CD8-positive, alpha-beta memory T cell (primary cell): ENCODE data around the gene SFTPB. TPM values are rescaled to one million over a fixed set of nuclear protein-coding genes. Genes with fewer than 3 reads are reported as not detected.
A peak's percentile ranks its signal among the peaks of the same experiment; 100 is the strongest.
"Not testable (repeated sequence)": the region's sequence is repeated elsewhere in the genome, so short reads cannot be mapped to it uniquely, and the experiment has no call there.

Source experiments
- CTCF ChIA-PET: fragments of 350-600 bp; sonication (Branson Sonifier 250); formaldehyde crosslinking; loops from one replicate; lab custom pipeline; 2021; ENCODE audit warnings: antibody characterized with exemption; lab: Charles Lee
- POLR2A ChIA-PET: fragments of 350-600 bp; sonication (Branson Sonifier 250); formaldehyde crosslinking; loops from one replicate; lab custom pipeline; 2021; ENCODE audit warnings: antibody characterized with exemption; lab: Charles Lee
- DNase-seq, 5 donors: peaks; one replicate each; pipeline versions ENCODE4 v3.0.0 to v3.0.0-alpha.2; 2020 to 2022; ENCODE audit warnings: mixed read lengths in 1 of 5
- H3K27ac ChIP-seq: one replicate; pipeline ENCODE4 v1.7.0; 2013; ENCODE audit warnings: low read depth, mild to moderate bottlenecking, low read length, moderate library complexity
- H3K27me3 ChIP-seq: 2 replicates; pipeline ENCODE4 v1.7.0; 2013; ENCODE audit warnings: low read length, mild to moderate bottlenecking; ENCODE audit not compliant: insufficient read depth, poor library complexity, severe bottlenecking
- H3K36me3 ChIP-seq: 2 replicates; pipeline ENCODE4 v1.7.0; 2013; ENCODE audit warnings: mild to moderate bottlenecking, low read length, moderate library complexity; ENCODE audit not compliant: insufficient read depth
- H3K4me1 ChIP-seq: 2 replicates; pipeline ENCODE4 v1.7.0; 2013; ENCODE audit warnings: mild to moderate bottlenecking, low read length, moderate library complexity; ENCODE audit not compliant: insufficient read depth
- H3K4me3 ChIP-seq: 2 replicates; pipeline ENCODE4 v1.7.0; 2013; ENCODE audit warnings: mild to moderate bottlenecking, low read length
- H3K9me3 ChIP-seq: 2 replicates; pipeline ENCODE4 v1.7.0; 2013; ENCODE audit warnings: mild to moderate bottlenecking, low read length
- H3K27ac Mint-ChIP-seq, 8 donors: one replicate each; pipeline ENCODE4 v1.8.0; 2020 to 2021; ENCODE audit warnings: mixed read lengths in 8 of 8, mild to moderate bottlenecking in 6 of 8, inconsistent platforms in 3 of 8, moderate library complexity in 3 of 8
- H3K27me3 Mint-ChIP-seq, 2 donors: one replicate each; pipeline ENCODE4 v1.8.0; 2020 to 2021; ENCODE audit warnings: mixed read lengths in 2 of 2, mild to moderate bottlenecking in 1 of 2, moderate library complexity in 1 of 2
- H3K36me3 Mint-ChIP-seq, 3 donors: one replicate each; pipeline ENCODE4 v1.8.0; 2020 to 2021; ENCODE audit warnings: mixed read lengths in 3 of 3, inconsistent platforms in 1 of 3, mild to moderate bottlenecking in 1 of 3
- H3K4me1 Mint-ChIP-seq, 3 donors: one replicate each; pipeline ENCODE4 v1.8.0; 2020 to 2021; ENCODE audit warnings: mixed read lengths in 3 of 3, inconsistent platforms in 1 of 3, mild to moderate bottlenecking in 1 of 3
- H3K4me3 Mint-ChIP-seq, 7 donors: one replicate each; pipeline ENCODE4 v1.8.0; 2020 to 2021; ENCODE audit warnings: mixed read lengths in 7 of 7, mild to moderate bottlenecking in 6 of 7, moderate library complexity in 4 of 7, inconsistent platforms in 2 of 7
- H3K9me3 Mint-ChIP-seq, 5 donors: one replicate each; pipeline ENCODE4 v1.8.0; 2020 to 2022; ENCODE audit warnings: mixed read lengths in 5 of 5, mild to moderate bottlenecking in 3 of 5, moderate library complexity in 2 of 5, inconsistent platforms in 1 of 5
- polyA plus RNA-seq: library from polyadenylated mRNA; unstranded; fragments of 300-500 nt; fragmentation: Illumina TruSeq; gene quantifications from one replicate; pipeline ENCODE4 v1.2.3, GENCODE V29; 2021
- total RNA-seq, 2 experiments: library from RNA; stranded (reverse); gene quantifications; one replicate each; pipeline ENCODE4 v1.2.3, GENCODE V29; 2021

SFTPB gene
- total and polyA plus RNA-seq, 3 experiments from 2014 or later, result not detected

DNA sequence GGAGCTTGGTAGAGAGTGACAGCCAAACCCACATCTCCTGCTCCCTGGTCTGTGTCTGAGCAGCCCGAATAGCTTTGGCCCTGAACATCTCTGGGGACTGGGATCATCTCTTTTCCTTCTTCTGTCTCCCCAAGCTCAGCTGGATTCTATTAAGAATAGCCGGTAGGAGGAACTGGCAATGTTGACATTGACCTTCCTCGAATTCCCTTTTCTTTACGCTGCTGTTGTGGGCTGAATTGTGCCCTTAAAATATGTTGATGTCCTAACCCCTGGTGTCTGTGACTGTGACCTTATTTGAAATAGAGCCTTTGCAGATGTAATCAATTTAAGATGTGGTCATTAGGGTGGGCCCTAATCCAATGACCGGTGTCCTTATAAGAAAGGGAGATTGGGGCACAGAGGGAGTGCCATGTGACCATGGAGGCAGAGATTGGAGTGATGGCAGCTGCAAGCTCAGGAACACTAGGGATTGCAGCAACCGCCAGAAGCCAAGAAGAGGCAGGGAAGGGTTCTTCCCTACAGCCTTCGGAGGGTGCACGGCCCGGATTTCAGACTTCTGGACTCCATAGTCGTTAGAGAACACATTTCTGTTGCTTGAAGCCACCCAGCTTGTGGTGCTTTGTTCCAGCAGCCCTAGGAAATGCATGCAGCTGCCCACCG lies 5.8 kb upstream of the SFTPB start:
- H3K4me1 ChIP-seq, result peaks cover 1% of the 10 kb centered on the region
- Mint-ChIP-seq H3K4me1 (peaks cover under 1 to 4% (median under 1%) of the 10 kb centered on the region in 3 donors), H3K4me3 (no peak overlapping the region), H3K9me3 (no peaks in the 10 kb centered on the region), H3K27me3 (peaks cover 0 to 1% of the 10 kb centered on the region in 2 donors), H3K36me3 (no peaks in the 10 kb centered on the region), H3K27ac (no peak overlapping the region)
- H3K36me3 ChIP-seq, result no peaks in the 10 kb centered on the region
- DNase-seq, result no peak
- H3K9me3 ChIP-seq, result no peaks in the 10 kb centered on the region
- CTCF ChIA-PET, result interaction anchor here (1.0 kb wide), 1 partner anchor 10 kb away, joined by 3 read pairs; no protein-coding TSS in a partner anchor
- no peak overlapping the region for H3K4me3 ChIP-seq
- H3K27ac ChIP-seq, result no peak overlapping the region
- H3K27me3 ChIP-seq, result no peaks in the 10 kb centered on the region
- POLR2A ChIA-PET, result no interaction called here

DNA sequence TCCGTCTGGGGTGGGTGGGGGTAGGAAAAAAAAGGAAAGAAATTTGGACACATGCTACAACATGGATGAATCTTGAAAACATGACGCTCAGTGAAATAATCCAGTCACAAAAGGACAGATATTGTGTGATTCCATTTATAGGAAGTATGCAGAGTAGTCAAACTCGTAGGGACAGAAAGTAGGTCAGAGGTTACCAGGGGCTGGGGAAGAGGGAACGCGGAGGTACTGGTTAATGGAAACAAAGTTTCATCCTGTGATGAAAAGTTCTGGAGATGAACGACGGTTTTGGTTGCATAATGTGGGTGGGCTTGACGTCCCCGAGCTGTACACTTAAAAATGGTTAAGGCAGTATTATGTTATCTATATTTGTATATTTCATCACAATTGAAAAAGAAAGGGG lies 4.5 kb upstream of the SFTPB start:
- POLR2A ChIA-PET, result no interaction called here
- Mint-ChIP-seq H3K36me3 (no peaks in the 10 kb centered on the region), H3K9me3 (no peaks in the 10 kb centered on the region), H3K27ac (peak overlapping the region in 1 of 8 donors; percentile 4), H3K4me3 (no peak overlapping the region), H3K4me1 (no peaks in the 10 kb centered on the region), H3K27me3 (no peaks in the 10 kb centered on the region)
- Histone ChIP-seq H3K9me3 (no peaks in the 10 kb centered on the region), H3K4me1 (no peaks in the 10 kb centered on the region), H3K4me3 (no peak overlapping the region), H3K27ac (no peak overlapping the region), H3K36me3 (no peaks in the 10 kb centered on the region), H3K27me3 (no peaks in the 10 kb centered on the region)
- DNase-seq, result no peak
- CTCF ChIA-PET, result no interaction called here

DNA sequence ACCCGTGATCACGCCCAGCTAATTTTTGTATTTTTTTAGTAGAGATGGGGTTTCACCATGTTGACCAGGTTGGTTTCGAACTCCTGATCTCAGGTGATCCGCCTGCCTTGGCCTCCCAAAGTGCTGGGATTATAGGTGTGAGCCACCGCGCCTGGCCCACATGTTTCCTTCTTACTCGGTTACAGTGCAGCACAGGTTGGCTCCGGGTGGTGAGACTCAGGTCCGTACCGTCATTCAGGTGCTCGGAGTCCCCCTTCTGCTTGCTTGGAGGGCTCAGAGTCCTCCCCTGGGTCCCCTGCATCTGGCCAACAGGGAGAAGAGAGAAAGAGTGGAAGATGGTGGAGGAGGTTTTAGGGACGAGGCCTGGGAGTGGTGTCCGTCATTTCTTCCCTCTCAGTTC lies 2.4 kb upstream of the SFTPB start:
- CTCF ChIA-PET, result interaction anchor here (1.5 kb wide), 1 partner anchor 37 kb away, joined by 3 read pairs; no protein-coding TSS in a partner anchor
- H3K27me3 ChIP-seq, H3K9me3 ChIP-seq, H3K9me3 Mint-ChIP-seq, H3K27ac ChIP-seq, H3K4me1 ChIP-seq, H3K36me3 Mint-ChIP-seq, H3K27ac Mint-ChIP-seq, H3K4me3 ChIP-seq, H3K4me1 Mint-ChIP-seq, H3K36me3 ChIP-seq, POLR2A ChIA-PET, H3K27me3 Mint-ChIP-seq, DNase-seq, H3K4me3 Mint-ChIP-seq: not testable (repeated sequence)

DNA sequence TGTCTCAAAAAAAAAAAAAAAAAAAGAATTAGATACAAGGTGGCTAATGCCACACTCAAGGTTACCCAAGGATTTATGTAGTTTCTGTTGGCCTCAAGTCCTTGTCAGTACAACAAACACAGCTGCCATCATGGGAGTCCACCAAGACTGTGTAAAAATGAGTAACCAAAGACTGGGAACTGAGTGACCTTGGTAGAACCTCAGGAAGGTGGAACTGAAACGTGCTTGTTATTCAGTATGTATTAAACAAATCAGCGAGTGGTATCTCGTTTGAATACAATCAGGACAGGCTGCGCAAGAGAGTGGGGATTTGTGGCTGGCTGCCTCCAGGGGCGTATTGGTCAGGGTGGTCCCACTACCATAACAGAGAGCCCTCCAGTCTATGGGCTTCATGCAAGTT lies 1.6 kb upstream of the SFTPB start:
- Histone ChIP-seq H3K9me3 (no peaks in the 10 kb centered on the region), H3K36me3 (no peaks in the 10 kb centered on the region), H3K27me3 (no peaks in the 10 kb centered on the region), H3K4me1 (no peaks in the 10 kb centered on the region), H3K27ac (no peak overlapping the region), H3K4me3 (no peak overlapping the region)
- no peaks in the 10 kb centered on the region for H3K9me3 Mint-ChIP-seq
- H3K4me3 Mint-ChIP-seq, result no peak overlapping the region
- no peak overlapping the region for H3K27ac Mint-ChIP-seq
- ChIA-PET POLR2A (no interaction called here), CTCF (interaction anchor here (1.5 kb wide), 1 partner anchor 38 kb away, joined by 3 read pairs; no protein-coding TSS in a partner anchor)
- no peaks in the 10 kb centered on the region for H3K4me1 Mint-ChIP-seq
- DNase-seq, result no peak
- H3K27me3 Mint-ChIP-seq, result peaks cover 0 to 3% of the 10 kb centered on the region in 2 donors
- no peaks in the 10 kb centered on the region for H3K36me3 Mint-ChIP-seq

DNA sequence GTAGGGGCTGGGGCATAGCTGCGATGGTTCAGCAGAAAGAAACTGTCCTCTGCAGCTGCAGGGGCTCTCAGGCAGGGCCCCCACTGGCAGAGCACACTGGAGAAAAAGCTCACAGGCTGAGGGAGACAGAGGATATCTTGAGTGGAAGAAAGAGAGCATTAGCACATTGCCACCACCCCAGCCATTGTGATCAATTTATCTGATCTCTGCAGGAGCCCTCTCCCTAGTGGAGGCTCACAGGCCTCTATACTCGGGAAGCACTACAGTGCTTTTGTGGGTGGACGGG lies 801 bp upstream of the SFTPB start:
- H3K4me3 Mint-ChIP-seq, result no peak overlapping the region
- POLR2A ChIA-PET, result no interaction called here

DNA sequence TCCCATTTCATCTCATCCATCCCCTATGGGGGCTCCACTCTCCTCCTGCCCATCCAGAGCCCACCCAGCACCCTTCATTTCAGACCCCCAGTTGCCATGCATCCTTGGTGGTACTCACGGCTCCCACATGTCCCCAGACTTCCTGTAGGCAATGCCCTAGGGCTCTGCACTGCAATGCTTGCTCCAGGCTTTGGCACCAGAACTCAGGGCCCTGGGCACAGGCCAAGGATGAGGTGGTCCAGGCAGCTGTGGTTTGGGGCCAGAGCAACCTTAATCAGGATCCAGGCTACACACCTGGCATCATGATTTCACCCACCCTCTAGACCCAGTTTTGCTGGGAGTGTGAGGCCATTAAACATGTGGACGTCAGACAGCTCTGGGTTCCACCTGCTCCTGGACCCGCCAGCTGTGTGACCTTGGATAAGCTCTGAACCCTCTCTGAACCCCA lies 414 bp downstream of the SFTPB start:
- H3K27ac Mint-ChIP-seq, result peak overlapping the region in 1 of 8 donors; percentile 22
- Histone ChIP-seq H3K27me3 (no peaks in the 10 kb centered on the region), H3K9me3 (no peaks in the 10 kb centered on the region), H3K4me3 (no peak overlapping the region), H3K4me1 (no peaks in the 10 kb centered on the region), H3K27ac (no peak overlapping the region), H3K36me3 (no peaks in the 10 kb centered on the region)
- DNase-seq, result no peak
- no peaks in the 10 kb centered on the region for H3K36me3 Mint-ChIP-seq
- POLR2A ChIA-PET, result no interaction called here
- CTCF ChIA-PET, result interaction anchor here (1.0 kb wide), 1 partner anchor 8 kb away, joined by 3 read pairs; no protein-coding TSS in a partner anchor
- H3K9me3 Mint-ChIP-seq, result no peaks in the 10 kb centered on the region
- no peaks in the 10 kb centered on the region for H3K4me1 Mint-ChIP-seq
- no peak overlapping the region for H3K4me3 Mint-ChIP-seq
- H3K27me3 Mint-ChIP-seq, result peaks cover 0 to 3% of the 10 kb centered on the region in 2 donors

More for the DNA sequence above, 801 bp upstream of the SFTPB start:
- Histone ChIP-seq H3K27ac (no peak overlapping the region), H3K36me3 (no peaks in the 10 kb centered on the region), H3K9me3 (no peaks in the 10 kb centered on the region), H3K4me3 (no peak overlapping the region), H3K27me3 (no peaks in the 10 kb centered on the region), H3K4me1 (no peaks in the 10 kb centered on the region)
- Mint-ChIP-seq H3K27me3 (peaks cover 0 to 3% of the 10 kb centered on the region in 2 donors), H3K9me3 (no peaks in the 10 kb centered on the region), H3K36me3 (no peaks in the 10 kb centered on the region), H3K4me1 (no peaks in the 10 kb centered on the region), H3K27ac (no peak overlapping the region)
- CTCF ChIA-PET, result interaction anchor here (1.1 kb wide), 1 partner anchor 10 kb away, joined by 3 read pairs; no protein-coding TSS in a partner anchor
- DNase-seq, result no peak

DNA sequence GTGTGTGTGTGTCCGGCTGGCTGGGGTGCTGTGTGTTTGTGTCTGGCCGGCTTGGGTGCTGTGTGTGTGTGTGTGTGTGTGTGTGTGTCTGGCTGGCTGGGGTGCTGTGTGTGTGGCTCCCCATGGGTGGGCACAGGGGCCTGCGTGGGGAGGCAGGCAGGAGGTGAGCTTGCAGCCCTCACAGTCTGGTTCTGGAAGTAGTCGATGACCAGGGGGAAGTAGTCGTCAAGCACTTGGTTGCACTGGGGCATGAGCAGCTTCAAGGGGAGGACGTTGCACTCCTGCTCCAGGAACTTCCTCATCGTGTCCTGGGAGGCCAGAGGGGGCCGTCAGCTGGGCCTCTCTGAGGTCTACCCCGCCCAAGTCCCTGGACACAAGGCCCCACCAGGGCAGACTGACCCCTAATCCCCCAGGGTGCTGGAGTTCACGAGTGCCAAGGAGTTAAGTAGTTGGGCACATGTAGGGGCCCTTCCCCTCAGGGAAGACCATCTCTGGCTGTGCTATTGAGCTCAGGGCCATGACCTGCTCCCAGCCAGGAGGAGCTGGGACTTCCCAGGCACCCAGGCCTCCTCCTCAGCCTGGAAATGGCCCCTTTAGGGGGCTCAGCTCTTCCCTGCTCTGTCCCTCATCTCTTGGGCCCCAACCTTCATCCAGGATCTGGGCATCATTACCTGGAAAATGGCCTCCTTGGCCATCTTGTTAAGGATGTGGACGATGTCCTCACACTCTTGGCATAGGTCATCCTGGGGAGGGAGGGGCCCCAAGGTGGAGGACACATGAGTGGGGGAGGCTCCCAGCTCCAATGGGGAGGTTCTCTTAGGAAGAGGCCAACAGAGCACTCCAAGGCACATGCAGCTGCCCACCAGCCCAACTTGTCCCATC lies 1.3 kb downstream of the SFTPB start:
- H3K9me3 Mint-ChIP-seq, result no peaks in the 10 kb centered on the region
- Histone ChIP-seq H3K27ac (no peak overlapping the region), H3K4me3 (no peak overlapping the region), H3K27me3 (no peaks in the 10 kb centered on the region), H3K4me1 (no peaks in the 10 kb centered on the region), H3K9me3 (no peaks in the 10 kb centered on the region), H3K36me3 (no peaks in the 10 kb centered on the region)
- POLR2A ChIA-PET, result interaction anchor here (0.5 kb wide), 1 partner anchor 14 kb away, joined by 5 read pairs; no protein-coding TSS in a partner anchor
- DNase-seq, result no peak
- no peak overlapping the region for H3K4me3 Mint-ChIP-seq
- no peaks in the 10 kb centered on the region for H3K4me1 Mint-ChIP-seq
- CTCF ChIA-PET, result interaction anchor here (1.0 kb wide), 1 partner anchor 9 kb away, joined by 3 read pairs; no protein-coding TSS in a partner anchor
- H3K27me3 Mint-ChIP-seq, result peaks cover 0 to 3% of the 10 kb centered on the region in 2 donors
- H3K36me3 Mint-ChIP-seq, result no peaks in the 10 kb centered on the region
- peak overlapping the region in 2 of 8 donors; percentile 23 to 26 for H3K27ac Mint-ChIP-seq

DNA sequence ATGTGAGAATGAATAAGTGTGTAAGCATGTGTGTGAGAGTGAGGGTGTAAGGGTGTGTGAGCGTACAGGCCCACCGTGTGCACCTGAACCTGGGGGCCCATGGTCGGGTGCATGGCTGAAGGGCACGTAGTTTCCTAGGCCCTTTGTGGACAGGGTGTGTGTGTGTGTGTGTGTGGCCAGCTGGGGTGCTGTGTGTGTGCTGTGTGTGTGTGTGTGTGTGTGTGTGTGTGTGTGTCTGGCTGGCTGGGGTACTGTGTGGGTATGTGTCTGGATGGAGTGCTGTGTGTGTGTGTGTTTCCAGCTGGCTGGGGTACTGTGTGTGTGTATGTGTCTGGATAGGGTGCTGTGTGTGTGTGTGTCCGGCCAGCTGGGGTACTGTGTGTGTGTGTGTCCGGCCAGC lies 2.0 kb downstream of the SFTPB start:
- Mint-ChIP-seq H3K9me3 (no peaks in the 10 kb centered on the region), H3K27me3 (peaks cover 0 to 3% of the 10 kb centered on the region in 2 donors), H3K27ac (peak overlapping the region in 2 of 8 donors; percentile 2 to 11), H3K36me3 (no peaks in the 10 kb centered on the region), H3K4me3 (no peak overlapping the region), H3K4me1 (no peaks in the 10 kb centered on the region)
- Histone ChIP-seq H3K27ac (no peak overlapping the region), H3K4me1 (no peaks in the 10 kb centered on the region), H3K36me3 (no peaks in the 10 kb centered on the region), H3K9me3 (no peaks in the 10 kb centered on the region), H3K27me3 (no peaks in the 10 kb centered on the region), H3K4me3 (no peak overlapping the region)
- ChIA-PET POLR2A (no interaction called here), CTCF (no interaction called here)
- no peak for DNase-seq
